GM19328 (cell line): ENCODE measurements around the gene MRPL37.
"Not testable (repeated sequence)": the region's sequence is repeated elsewhere in the genome, so short reads cannot be mapped to it uniquely, and the experiment has no call there.

ENCODE experiments used
- ATAC-seq: cut with Tn5 transposase; IDR thresholded peaks from one replicate; pipeline ENCODE4 v1.9.1; 2021; ENCODE audit warnings: mild to moderate bottlenecking, moderate library complexity; ENCODE audit not compliant: unreplicated experiment

Gene MRPL37

DNA sequence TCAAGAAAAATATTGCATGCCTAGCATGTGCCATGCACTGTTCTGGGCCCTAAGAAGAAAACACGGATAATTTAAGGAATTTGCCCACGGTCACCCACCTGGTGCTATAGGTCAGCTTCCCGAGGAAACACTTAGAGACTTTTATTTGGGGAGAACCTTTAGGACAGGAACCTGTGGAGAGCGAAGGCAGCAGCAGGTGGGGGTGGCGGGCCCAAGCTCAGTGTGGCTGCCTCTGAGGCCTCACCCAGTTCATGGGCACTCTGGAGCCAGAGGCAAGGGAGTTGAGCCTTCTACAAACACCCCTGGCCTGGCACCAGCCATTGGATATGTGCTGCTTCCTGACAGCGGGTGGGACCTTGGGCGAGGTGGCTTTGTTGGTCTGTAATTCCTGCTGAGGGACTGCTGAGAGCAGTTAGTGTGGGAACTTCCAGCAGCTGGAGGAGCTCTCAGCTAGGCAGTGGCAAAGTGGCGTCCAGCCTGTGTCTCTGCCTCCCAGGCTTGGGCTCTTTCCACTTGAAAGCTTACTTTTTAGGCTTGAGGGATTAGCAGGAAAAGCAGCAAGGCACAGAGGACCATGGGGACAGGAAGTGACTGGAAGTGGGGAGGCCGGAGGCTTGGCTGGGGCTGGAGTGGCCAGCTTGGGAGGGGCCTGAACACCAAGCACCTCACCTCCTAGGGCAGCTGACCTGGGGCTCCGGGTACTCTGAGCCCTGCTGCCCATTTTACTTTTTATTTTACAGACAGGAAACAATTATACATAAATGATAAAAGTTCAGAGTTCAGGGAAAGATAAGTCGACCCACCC, 19.1 kb downstream of the MRPL37 start:
- ATAC-seq: no peak

DNA sequence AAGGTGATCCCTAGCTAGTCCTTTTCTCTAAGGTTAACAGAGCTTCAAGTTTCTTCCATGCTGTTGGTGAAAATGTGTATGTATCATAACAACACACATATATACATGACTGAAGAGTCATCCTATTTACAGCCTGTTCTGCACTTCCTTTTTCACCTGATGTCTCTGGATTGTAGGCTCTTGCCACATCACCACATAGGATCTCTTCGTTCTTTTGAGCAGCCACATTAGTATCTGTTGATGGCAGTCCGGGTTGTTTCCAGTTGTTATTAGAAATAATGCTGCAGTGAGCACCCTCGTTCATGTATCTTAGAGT, 19.7 kb downstream of the MRPL37 start:
- no peak for ATAC-seq

DNA sequence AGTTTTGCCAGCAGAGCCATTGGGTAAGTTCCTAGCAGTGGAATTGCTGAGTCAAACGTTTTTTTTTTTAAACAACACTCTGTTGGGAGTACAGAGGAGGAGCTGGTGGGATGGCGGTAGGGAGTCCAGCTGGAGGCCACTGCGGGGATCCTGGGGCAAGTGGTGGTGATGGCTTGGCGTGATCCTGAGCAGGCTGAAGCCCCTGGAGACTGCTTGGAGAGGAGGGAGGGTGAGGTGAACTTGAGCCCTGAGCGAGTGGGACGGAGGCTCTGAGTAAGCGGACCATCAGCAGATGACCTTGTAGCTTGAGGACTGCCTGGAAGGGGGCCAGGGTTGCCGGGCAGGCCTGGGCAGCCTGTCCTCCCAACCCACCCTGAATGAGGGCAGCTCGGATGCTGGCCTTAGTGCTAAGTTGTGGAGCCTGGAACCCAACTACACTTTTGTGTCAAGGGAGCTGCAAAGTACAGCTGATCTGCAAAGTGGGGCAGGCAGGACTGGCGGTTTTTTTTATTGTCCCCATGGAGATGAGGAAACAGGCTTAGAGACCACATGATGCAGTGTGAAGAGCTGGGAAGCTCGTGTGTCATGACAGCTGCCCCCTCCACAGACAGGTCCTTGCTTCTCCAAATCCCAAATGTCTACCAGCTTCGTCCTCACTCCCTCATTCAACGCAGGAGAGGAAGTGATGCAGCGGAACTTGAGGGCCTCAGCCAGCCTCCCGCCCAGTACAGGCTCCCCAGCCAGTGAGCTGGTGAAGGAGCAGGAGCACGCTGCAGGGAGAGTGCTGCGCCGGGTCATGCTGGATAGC, 20.2 kb downstream of the MRPL37 start:
- ATAC-seq: no peak

DNA sequence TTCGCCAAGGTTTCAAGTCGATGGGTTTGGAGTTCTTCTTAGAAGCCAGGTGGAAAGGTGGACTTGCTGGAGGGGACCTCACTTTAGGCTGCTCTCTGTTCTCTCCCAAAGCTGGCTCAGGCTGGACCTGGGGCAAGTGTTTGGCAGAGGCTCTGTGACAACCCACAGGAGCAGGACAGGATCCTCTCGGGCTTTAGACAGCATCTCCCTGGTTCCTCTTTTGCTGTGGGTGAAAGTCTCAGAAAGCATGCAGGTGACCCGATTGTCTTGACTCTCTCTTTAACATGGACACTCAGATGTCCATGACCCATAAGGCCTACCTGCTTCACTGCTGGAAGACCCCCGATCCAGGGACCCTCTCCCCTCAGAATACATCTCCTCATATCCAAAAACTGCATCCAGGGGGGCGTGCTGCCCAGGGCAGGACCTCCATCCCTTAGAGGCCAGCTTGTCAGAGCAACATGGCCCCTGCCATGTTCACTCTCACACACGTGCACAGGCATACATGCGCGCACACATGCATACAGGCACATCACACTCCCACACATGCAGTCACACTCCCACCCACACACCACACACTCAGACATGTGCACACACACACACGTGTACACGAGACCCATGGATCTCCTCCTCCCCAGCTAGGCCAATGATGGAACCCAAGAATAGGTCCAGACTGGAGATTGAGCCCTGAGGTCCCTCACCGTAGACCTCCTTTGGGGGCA, 21.3 kb downstream of the MRPL37 start:
- ATAC-seq: no peak

DNA sequence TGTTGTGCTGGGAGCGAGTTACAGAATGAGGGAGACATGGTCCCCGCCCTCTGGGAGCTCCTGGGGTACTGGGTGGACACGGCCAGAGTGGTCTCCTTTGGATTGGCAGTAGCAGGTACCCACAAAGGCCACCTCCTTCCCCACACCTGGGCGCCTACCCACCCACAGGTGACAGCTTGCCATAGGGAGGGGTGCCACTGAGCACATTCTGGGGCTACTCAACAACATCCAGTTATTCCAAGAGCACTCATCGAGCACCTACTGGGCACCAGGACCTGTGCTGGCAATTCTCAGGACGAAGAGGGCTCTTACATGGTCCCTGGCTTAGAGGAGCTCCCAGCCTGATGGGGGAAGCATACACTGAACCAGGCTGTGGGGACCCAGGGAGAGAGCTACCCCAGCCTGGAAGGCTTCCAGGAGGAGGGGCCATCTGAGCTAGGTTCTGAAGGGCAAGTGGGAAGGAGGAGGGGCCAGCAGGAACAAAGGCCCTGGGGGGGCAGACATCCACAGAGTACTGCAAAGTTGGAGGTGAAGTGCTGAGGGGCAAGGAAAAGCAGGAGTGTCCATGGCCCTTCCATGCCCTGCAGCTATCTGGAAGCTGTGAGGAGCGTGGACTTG, 22.0 kb downstream of the MRPL37 start:
- ATAC-seq: no peak

DNA sequence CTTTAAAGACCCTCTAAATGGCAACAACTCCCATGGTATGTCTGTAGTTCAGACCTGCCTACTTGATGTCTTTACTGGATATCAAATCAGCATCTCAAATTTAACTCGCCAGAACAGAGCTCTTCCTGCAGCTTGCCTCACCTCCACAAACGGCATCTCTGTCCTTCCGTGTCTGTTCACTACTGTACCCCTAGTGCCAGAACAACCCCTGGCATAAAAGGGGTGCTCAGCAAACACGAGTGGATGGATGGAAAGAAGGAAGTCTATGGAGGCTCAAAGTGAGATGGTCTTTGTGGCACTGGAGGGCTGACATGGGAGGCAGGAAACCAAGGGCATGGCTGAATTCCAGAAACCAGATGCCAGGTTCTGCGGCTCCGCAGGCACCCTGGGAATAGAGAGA, 22.7 kb downstream of the MRPL37 start:
- no peak for ATAC-seq

DNA sequence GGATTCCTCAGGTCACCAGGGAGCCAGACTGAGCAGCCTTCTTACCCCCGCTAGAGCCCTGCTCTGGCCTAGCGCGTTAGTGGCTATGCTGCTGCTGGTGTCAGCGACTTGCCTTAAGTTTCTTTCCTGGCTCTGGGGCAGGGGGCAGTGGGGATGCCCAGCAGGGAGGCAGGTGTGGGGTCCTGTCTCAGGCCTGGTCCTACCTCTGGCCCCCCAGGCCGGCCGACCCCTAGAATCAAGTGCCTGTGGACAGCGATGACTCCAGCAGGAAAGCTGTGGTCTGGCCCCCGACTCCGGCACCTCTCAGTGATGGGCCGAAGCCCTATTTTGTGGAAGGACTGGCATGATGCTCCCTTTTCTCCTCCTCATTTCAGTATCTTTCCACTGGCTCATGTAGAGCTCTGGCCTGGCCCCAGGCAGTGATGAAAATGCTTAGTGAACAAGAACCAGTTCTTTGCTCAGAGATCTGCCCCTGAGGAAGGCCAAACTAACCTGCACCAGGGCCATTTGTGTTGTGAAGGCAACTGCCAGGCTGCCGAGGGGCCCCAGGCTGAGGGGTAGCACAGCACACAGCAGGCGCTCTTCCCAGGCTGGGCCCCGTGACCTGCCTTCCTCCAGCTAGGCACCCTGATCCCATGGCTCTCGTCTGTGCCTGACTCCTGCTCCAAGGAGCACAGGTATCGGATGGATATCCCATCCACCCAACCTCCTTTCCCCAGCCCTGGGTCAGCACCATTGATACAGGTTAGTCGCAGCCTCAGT, 23.7 kb downstream of the MRPL37 start:
- ATAC-seq: no peak

DNA sequence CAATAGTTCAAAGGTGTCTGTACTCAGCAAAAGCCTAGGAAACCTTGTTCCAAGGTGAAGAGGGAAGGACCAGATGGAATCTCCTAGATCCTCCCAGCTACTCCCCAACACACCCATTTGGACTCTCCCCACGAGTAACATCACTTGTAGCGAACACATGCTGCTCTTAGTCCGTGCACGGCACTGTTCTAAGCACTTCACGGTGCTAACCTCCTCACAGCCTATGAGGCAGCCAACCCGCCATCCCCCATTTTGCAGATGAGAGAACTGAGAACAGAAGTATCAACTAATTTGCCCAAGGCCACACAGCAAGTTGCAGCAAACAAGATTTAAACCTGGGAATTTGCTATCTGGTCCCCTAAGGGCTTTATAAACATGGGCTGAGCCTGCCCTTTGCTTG, 24.3 kb downstream of the MRPL37 start:
- ATAC-seq: no peak

DNA sequence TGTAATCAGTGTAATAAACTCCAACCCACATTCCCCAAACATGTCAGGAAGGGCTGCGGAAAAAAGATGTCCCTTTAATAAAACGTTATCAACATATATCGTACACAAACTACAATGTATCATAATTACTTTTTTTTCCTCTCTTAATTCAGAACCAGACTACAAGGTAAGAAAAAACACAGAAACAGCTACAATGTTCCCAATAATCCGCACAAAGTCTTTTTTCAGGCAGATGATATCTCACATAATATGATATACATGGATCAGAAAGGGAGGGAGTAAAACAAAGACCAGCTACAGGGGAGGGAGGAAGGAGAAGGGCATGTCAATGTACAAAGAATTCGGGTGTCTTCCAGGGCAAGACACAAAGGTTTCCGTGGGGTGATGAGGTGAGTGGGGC, 25.4 kb downstream of the MRPL37 start:
- ATAC-seq: no peak

DNA sequence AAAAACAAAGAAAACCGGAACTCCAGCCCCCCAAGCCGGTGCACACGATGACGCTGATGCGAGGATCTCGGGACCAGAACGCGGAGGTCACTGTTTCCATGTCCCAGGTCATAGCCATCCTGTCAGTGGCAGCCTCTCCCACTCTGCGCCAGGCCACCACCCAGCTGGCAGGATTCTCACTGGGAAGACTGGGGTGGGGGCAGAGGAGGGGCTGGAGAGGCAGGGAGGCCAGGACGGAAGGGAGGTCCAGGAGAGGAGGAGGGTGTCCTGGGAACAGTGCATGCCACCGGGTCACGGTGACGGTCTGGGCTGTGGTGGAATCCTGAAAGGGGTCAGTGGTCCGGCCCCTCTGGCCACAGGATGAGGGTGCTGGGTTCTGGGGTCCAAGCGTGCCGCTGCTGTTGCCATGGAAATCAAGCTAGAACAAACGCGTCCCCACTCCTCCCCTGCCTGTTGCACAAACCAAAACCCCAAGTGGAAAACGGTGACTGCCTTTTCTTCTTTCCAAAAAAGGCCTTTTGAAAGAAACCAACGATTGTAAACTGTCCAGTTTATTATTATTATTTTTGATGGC, 26.1 kb downstream of the MRPL37 start:
- no peak for ATAC-seq

DNA sequence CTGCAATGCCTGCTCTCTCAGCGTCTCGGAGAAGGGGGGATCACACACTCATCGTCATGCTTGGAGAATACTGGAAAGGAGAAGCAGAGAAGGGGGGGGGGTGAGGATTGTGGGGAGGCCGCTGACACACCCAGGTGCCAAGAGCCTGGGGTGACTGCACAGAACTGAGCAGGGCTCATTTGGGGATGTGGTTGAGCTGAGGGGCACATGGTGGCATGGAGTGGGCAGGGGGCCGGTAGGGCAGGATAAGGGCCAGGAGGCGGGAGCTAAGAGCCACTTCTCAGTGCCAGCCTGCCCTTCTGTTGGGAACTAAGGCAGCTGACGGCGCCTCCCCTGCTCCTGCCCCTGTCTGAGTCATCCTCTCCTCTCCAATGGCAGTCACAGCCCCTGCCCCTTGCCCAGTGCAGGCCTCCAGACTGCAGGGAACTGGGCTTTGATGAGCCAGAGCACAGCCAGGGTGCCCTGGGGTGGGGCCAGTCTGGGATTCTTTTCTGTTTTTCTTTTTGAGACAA, 27.2 kb downstream of the MRPL37 start:
- no peak for ATAC-seq

DNA sequence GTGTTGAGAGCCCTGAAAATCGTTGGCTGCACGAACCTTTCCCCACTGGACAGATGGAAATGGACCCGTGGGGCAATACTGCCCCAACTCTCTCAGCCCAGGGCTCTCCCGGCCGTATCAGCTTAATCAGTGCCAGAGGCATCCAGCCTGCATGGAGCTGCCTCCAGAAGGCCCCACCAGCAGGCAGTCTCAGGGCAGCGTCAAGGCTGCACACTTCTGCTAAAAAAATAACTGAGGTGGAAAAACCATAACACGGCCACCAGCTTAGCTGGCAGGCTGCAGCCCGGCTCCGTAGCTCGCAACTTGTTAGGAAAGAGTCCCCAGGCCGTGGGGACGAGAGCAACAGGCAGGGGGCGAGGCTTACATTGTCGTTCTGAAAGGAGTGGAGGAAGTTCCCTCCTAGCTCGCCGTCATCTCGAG, 27.9 kb downstream of the MRPL37 start:
- ATAC-seq: no peak

DNA sequence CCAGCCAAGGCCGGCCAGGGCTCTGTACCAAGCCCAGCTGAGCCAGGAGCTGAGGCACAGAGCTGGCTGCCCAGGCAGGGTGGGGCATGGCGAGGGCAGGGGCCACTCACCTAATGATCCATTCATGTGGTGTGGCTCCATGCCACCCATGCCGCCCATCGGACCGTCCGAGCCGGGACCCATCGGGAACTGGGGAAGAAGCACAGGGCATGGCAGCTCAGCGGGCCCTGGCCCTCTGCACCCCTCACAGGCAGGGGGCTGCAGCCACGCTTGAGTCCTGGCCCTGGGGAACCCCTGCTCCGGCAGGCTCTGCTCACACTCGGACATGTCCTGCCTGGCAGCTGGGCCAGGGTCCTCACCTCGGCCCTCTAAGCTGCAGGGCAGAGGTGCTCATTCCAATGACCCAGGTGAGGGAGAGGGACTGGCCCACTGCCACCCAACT, 28.7 kb downstream of the MRPL37 start:
- ATAC-seq: no peak

DNA sequence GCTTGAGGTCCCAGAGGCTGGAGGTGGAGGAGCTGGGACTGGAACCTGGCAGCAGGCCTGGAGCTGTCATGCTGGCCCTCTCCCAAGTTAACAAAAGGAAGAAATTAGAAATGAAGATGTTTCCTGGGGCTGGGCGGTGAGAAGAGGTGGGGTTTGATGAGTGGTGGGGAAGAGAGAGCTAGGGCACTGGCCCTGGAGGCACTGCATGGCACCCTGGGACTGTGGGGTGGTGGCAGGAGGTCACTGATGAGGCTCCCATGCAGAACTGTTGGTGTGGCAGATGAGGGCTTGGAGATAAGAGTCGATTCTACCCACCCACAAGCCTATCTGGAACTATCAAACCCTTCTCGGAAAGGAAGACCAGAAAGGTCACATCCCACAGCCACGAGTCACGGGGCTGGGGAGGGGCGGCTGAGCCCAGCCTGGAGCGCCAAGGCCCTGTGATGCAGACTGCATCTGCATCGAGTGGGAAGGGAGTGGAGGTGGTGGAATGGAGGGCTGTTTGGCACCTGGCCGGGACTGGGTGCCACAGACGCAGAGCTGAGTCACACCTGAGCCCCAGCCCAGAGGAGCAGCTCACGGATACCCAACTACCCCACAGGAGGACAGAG, 29.4 kb downstream of the MRPL37 start:
- no peak for ATAC-seq

DNA sequence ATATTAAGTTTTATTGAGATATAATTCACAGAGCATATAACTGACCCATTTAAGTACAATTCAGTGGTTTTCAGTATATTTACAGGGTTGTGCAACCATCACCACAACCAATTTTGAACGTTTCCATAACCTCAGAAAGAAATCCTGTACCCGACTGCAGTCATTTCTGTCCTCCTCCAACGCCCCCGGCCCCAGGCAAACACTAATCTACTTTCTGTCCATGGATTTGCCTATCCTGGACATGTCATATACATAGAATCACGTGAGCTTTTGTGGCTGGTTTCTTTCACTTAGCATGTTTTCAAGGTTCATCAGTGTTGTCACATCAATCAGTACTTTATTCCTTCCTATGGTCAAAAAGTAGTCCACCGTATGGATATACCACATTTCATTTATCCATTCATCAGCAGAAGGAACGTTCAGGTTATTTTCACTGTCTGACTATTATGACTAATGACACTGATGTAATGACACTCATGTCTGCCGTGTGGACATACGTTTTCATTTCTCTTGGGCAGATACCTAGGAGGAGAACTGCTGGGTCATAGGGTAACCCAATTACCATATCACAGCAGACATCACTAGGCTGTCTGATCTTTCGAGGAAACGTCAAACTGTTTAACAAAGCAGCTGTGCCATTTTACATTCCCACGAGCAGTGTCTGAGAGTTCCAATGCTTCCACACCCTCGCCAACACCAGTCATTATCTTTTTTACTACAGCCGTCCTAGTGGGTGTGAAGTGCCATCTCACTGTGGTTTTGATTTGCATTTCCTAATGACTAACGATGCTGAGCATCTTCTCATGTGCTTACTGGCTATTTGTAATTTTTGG, 30.8 kb downstream of the MRPL37 start:
- no peak for ATAC-seq

DNA sequence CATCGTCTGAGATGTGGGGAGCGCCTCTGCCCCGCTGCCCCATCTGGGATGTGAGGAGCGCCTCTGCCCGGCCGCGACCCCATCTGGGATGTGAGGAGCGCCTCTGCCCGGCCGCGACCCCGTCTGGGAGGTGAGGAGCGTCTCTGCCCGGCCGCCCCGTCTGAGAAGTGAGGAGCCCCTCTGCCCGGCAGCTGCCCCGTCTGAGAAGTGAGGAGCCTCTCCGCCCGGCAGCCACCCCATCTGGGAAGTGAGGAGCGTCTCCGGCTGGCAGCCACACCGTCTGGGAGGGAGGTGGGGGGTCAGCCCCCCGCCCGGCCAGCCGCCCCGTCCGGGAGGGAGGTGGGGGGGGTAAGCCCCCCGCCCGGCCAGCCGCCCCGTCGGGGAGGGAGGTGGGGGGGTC, 33.2 kb downstream of the MRPL37 start:
- ATAC-seq: not testable (repeated sequence)

DNA sequence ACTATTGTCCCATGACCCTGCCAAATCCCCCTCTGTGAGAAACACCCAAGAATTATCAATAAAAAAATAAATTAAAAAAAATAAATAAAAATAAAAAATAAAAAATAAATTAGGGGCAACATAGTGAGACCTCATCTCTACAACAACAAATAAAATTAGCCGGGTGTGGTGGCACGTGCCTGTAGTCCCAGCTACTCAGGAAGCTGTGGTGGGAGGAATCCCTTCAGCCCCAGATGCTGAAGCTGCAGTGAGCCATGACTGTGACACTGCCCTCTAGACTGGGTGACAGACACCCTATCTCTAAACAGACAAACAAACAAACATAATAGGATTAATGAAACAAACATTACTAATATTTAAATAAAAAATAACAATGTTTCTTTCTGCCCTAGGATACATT, 34.3 kb downstream of the MRPL37 start:
- ATAC-seq: no peak

DNA sequence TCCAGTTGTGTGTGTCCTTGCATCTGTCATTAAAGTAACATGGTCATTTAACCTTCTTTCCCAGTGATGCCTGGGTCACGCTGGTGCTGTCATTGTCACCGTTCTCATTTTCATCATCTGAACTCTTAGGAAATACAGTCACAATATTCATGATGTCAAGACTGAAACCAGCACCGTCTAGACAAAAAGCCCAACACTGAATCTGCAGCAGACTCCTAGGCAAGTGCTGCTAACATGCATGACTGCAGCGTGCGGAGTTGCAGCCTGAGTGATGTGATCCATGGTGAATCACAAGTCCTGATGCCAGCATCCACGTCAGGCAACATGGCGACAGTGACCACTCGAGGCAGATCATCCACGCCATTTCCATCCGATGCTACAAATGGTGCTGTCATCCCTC, 37.6 kb downstream of the MRPL37 start:
- no peak for ATAC-seq
